ENCODE data around the gene KLK7.

KLK7 gene

DNA sequence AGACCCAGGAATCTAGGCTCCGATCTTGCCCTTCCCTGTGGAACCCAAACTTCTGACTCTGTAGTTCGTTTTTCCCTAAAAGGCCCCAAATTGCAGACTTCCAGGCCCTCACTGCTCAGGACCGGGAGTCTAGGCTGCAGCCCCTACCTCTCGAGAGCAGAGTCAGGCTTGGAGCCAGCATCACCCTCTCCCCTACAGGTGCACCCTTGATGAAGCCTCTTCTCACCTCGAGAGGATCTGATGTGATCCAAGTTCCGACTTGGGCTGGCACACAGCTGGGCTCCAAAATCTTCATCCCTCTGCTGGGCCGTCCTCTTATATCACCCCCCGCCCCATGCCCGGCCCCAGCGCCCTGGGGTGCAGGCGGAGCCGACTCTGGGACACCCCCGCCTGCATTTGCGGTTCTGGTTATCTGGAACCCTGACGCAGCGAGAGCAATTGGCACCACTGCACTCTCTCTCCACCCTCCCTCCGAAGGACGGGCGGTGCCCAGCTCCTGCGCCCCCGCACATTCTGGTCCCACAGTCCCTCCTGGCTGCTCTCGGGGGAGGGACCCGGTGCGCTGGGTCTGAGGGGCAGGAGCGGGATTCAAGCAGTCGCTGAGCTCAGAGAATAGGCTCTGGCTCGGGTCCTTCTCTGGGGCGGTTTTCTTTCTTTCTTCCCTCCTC, at the start of gene KLK7:
Gene KLK7, minus strand, starts transcription at position 293 of the 668 bp plus-strand sequence. CDS start 1,518 bp downstream, outside the sequence.
- H3K4me1 ChIP-seq (ENCODE audit: control insufficient read depth in 1 of 2, insufficient read depth in 1 of 2, low read depth in 1 of 2, low read length in 1 of 2), result no peaks in the 10 kb centered on the region
- no peak within 1 kb of the TSS for H3K4me3 ChIP-seq (ENCODE audit: low read depth in 1 of 2, low read length in 1 of 2)
- no peak within 1 kb of the TSS for H3K27ac ChIP-seq
- no peaks in the 10 kb centered on the region for H3K9me3 ChIP-seq
- H3K27me3 ChIP-seq, result peaks cover 71% of the 10 kb centered on the region
- H3K36me3 ChIP-seq, result no peaks in the 10 kb centered on the region
- TF ChIP-seq, protein P1, sequence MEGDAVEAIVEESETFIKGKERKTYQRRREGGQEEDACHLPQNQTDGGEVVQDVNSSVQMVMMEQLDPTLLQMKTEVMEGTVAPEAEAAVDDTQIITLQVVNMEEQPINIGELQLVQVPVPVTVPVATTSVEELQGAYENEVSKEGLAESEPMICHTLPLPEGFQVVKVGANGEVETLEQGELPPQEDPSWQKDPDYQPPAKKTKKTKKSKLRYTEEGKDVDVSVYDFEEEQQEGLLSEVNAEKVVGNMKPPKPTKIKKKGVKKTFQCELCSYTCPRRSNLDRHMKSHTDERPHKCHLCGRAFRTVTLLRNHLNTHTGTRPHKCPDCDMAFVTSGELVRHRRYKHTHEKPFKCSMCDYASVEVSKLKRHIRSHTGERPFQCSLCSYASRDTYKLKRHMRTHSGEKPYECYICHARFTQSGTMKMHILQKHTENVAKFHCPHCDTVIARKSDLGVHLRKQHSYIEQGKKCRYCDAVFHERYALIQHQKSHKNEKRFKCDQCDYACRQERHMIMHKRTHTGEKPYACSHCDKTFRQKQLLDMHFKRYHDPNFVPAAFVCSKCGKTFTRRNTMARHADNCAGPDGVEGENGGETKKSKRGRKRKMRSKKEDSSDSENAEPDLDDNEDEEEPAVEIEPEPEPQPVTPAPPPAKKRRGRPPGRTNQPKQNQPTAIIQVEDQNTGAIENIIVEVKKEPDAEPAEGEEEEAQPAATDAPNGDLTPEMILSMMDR (IDR thresholded peaks at IDR 0.05), result no peak

DNA sequence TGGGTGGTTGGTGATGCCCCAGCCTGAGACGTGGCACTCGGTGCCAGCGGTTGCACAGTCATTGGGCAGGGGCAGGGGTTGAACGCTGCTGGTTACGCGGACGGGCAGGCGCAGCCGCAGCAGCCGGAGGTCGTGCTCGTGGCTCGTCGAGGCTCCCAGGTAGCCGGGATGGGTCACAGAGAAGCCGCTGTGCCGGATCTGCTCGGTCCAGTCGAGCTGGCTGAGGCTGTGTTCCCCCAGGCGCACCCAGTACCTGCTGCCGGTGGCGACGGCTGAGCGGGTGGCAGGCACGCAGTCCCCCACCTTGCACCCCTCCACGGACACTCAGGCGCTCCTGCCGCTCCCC, 48.1 kb upstream of the KLK7 start:
- Histone ChIP-seq H3K4me3 (ENCODE audit: low read depth in 1 of 2, low read length in 1 of 2) (no peak overlapping the region), H3K36me3 (no peaks in the 10 kb centered on the region), H3K27me3 (peaks cover 34% of the 10 kb centered on the region), H3K4me1 (ENCODE audit: control insufficient read depth in 1 of 2, insufficient read depth in 1 of 2, low read depth in 1 of 2, low read length in 1 of 2) (no peaks in the 10 kb centered on the region), H3K9me3 (no peaks in the 10 kb centered on the region), H3K27ac (no peak overlapping the region)
- TF ChIP-seq, protein P1 (IDR thresholded peaks at IDR 0.05), result no peak

DNA sequence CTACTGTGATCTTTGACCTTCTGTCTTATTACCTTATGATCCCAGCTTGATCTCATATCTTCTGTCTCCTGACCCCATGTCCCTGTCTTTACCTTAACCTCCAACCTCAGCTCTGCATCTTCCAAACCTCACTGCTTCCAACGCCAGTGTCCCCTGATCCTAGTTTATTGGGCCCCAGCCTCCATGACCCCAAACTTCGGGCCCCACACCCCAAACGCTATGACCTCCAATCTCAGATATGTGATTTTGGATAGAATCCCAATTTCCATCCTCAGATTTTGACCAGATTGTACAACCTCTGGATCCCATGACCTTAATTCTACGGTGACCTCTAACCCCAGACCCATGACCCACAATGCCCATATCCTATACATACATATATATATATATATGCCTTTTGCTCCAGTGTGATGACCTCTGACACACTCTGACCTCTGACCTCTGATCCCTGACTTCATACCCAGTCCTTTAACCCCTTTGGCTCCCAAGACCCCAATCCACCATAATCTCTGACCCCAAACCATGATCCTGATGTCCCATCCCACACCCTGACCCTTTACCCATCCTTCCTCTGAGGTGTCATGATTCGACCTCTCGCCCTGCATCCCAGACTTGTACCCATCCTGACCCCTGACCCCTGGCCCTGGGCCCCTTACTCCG, 47.6 kb upstream of the KLK7 start:
- Histone ChIP-seq H3K4me1 (ENCODE audit: control insufficient read depth in 1 of 2, insufficient read depth in 1 of 2, low read depth in 1 of 2, low read length in 1 of 2) (no peaks in the 10 kb centered on the region), H3K4me3 (ENCODE audit: low read depth in 1 of 2, low read length in 1 of 2) (no peak overlapping the region), H3K27me3 (peaks cover 39% of the 10 kb centered on the region), H3K27ac (no peak overlapping the region), H3K9me3 (no peaks in the 10 kb centered on the region), H3K36me3 (no peaks in the 10 kb centered on the region)
- TF ChIP-seq, protein P1 (IDR thresholded peaks at IDR 0.05), result no peak

DNA sequence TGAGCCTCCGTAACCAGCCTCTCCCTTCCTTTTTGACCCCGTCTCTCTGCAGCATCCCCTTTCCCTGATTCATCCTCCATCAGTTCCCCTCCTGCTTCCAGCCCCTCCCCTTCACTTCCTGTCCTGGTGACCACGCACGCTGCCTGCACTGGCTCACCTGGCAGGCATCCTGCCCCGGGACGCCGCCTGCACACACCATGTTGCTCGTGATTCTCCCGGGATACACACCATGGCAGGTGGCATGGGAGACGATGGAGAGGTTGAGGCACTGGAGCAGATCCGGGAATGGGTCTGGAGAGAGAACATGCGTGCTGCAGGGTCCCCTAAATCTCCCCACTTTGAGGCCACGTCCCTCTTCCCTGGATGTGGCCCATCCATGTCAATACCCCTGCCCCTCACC, 46.9 kb upstream of the KLK7 start:
- no peak overlapping the region for H3K4me3 ChIP-seq (ENCODE audit: low read depth in 1 of 2, low read length in 1 of 2)
- peaks cover 43% of the 10 kb centered on the region for H3K27me3 ChIP-seq
- no peaks in the 10 kb centered on the region for H3K9me3 ChIP-seq
- TF ChIP-seq, protein P1 (IDR thresholded peaks at IDR 0.05), result no peak
- H3K36me3 ChIP-seq, result no peaks in the 10 kb centered on the region
- H3K27ac ChIP-seq, result no peak overlapping the region
- no peaks in the 10 kb centered on the region for H3K4me1 ChIP-seq (ENCODE audit: control insufficient read depth in 1 of 2, insufficient read depth in 1 of 2, low read depth in 1 of 2, low read length in 1 of 2)

DNA sequence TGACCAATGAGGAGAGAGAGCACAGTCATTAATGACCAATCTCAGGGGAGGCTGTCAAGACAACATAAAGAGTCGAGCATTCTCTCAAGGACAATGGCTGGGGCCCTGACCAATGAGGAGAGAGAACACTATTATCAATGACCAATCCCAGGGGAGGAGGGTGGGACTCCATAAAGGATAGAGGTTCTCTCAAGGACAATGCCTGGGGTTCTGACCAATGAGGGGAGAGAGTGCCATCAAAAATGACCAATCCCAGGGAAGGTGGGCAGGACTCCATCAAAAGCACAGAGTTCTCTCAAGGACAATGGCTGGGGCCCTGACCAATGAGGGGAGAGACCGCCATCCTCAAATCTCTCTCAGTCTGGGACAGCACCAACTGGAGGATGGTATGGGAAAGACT, 46.0 kb upstream of the KLK7 start:
- TF ChIP-seq, protein P1 (IDR thresholded peaks at IDR 0.05), result no peak

More for the DNA sequence above, 46.0 kb upstream of the KLK7 start:
- H3K36me3 ChIP-seq, result no peaks in the 10 kb centered on the region
- no peak overlapping the region for H3K4me3 ChIP-seq (ENCODE audit: low read depth in 1 of 2, low read length in 1 of 2)
- H3K4me1 ChIP-seq (ENCODE audit: control insufficient read depth in 1 of 2, insufficient read depth in 1 of 2, low read depth in 1 of 2, low read length in 1 of 2), result no peaks in the 10 kb centered on the region
- H3K27ac ChIP-seq, result no peak overlapping the region
- no peaks in the 10 kb centered on the region for H3K9me3 ChIP-seq
- peaks cover 44% of the 10 kb centered on the region for H3K27me3 ChIP-seq
